ENCODE data around the gene OTUB2. TPM values are rescaled to one million over a fixed set of nuclear protein-coding genes. Genes with fewer than 3 reads are reported as not detected.
"Not testable (repeated sequence)": the region's sequence is repeated elsewhere in the genome, so short reads cannot be mapped to it uniquely, and the experiment has no call there.

The OTUB2 gene
- total RNA-seq, 5 donors from 2014 or later (not counting 1 experiment from before 2014, with no cell fraction given): 0.09 to 0.57 (median 0.28) TPM

GRCh38 chr14:94066089-94066676, 40.0 kb downstream of the OTUB2 start:
- Mint-ChIP-seq H3K27me3 (no peaks in the 10 kb centered on the region), H3K4me1 (peaks cover 88 to 94% (median 89%) of the 10 kb centered on the region in 3 donors), H3K36me3 (peaks cover 78% of the 10 kb centered on the region), H3K4me3 (peak overlapping the region in 1 of 3 donors; percentile 47), H3K27ac (peak overlapping the region; percentile 49 to 53), H3K9me3 (peaks cover 10 to 32% (median 17%) of the 10 kb centered on the region in 3 donors)
- Histone ChIP-seq H3K27me3 (replicated peaks in 1 of 2; ENCODE audit: control insufficient read depth in 2 of 2, extremely low read depth in 1 of 2, insufficient read depth in 2 of 2, low read length in 1 of 2) (no peaks in the 10 kb centered on the region), H3K4me3 (ENCODE audit: control insufficient read depth in 1 of 2, extremely low read depth in 1 of 2, low read length in 1 of 2) (no peak overlapping the region), H3K27ac (ENCODE audit: low read length) (no peak overlapping the region), H3K36me3 (ENCODE audit: control insufficient read depth in 2 of 2, extremely low read depth in 1 of 2, insufficient read depth in 1 of 2, low read length in 1 of 2) (peaks cover 2 to 35% of the 10 kb centered on the region in 2 donors), H3K4me1 (ENCODE audit: control insufficient read depth in 1 of 2, extremely low read depth in 1 of 2, insufficient read depth in 2 of 2, low read length in 2 of 2) (peaks cover 0 to 21% of the 10 kb centered on the region in 2 experiments), H3K9me3 (no peaks in the 10 kb centered on the region)
- DNase-seq (no peak), ATAC-seq (replicated peaks in 1 of 4) (peak in 1 of 4 experiments; percentile 22)
- WGBS (ENCODE audit: insufficient coverage): 89% methylated on average over 4 of the region's 8 CpGs
- POLR2A ChIA-PET: interaction anchor here in 1 of 2 donors (1.2 kb wide), 1 partner anchor 16 kb away, joined by 8 read pairs; no protein-coding TSS in a partner anchor
- CTCF ChIA-PET: interaction anchor here in 1 of 2 donors (0.6 kb wide), 1 partner anchor 103 kb away, joined by 5 read pairs; no protein-coding TSS in a partner anchor

GRCh38 chr14:94072076-94072475, 45.9 kb downstream of the OTUB2 start:
- POLR2A ChIA-PET; H3K4me3 ChIP-seq (ENCODE audit: control insufficient read depth in 1 of 2, extremely low read depth in 1 of 2, low read length in 1 of 2); DNase-seq; H3K27ac ChIP-seq (ENCODE audit: low read length); H3K27me3 ChIP-seq (replicated peaks in 1 of 2; ENCODE audit: control insufficient read depth in 2 of 2, extremely low read depth in 1 of 2, insufficient read depth in 2 of 2, low read length in 1 of 2); H3K36me3 ChIP-seq (ENCODE audit: control insufficient read depth in 2 of 2, extremely low read depth in 1 of 2, insufficient read depth in 1 of 2, low read length in 1 of 2); H3K27me3 Mint-ChIP-seq; ATAC-seq (replicated peaks in 1 of 4); CTCF ChIA-PET; H3K9me3 ChIP-seq; H3K27ac Mint-ChIP-seq: not testable (repeated sequence)
- 100% methylated on average over 1 of the region's 3 CpGs for WGBS (ENCODE audit: insufficient coverage)
- Mint-ChIP-seq H3K4me3 (peak overlapping the region in 2 of 3 donors; percentile 11 to 47), H3K36me3 (peaks cover 77% of the 10 kb centered on the region), H3K4me1 (peaks cover 72 to 78% (median 76%) of the 10 kb centered on the region in 3 donors), H3K9me3 (peaks cover 17 to 53% (median 28%) of the 10 kb centered on the region in 3 donors)
- H3K4me1 ChIP-seq (ENCODE audit: control insufficient read depth in 1 of 2, extremely low read depth in 1 of 2, insufficient read depth in 2 of 2, low read length in 2 of 2): peaks cover 4 to 12% of the 10 kb centered on the region in 2 experiments

GRCh38 chr14:94074534-94074933, 48.4 kb downstream of the OTUB2 start:
- no peak for DNase-seq
- peaks cover 76% of the 10 kb centered on the region for H3K36me3 Mint-ChIP-seq
- H3K27ac Mint-ChIP-seq: no peak overlapping the region
- peak overlapping the region; percentile 21 to 52 (median 31) for H3K4me3 Mint-ChIP-seq
- peaks cover 5 to 36% (median 18%) of the 10 kb centered on the region in 3 donors for H3K9me3 Mint-ChIP-seq
- H3K27ac ChIP-seq (ENCODE audit: low read length): no peak overlapping the region
- WGBS (ENCODE audit: insufficient coverage): 86% methylated on average over 1 of the region's 3 CpGs
- H3K4me1 Mint-ChIP-seq: peaks cover 72 to 77% (median 76%) of the 10 kb centered on the region in 3 donors
- H3K9me3 ChIP-seq: peaks cover 8% of the 10 kb centered on the region
- POLR2A ChIA-PET: interaction anchor here (0.6 to 0.7 kb wide), 3 partner anchors 10 to 35 kb away, joined by 3 to 7 read pairs (median 4); no protein-coding TSS in a partner anchor
- H3K27me3 ChIP-seq (replicated peaks in 1 of 2; ENCODE audit: control insufficient read depth in 2 of 2, extremely low read depth in 1 of 2, insufficient read depth in 2 of 2, low read length in 1 of 2): no peaks in the 10 kb centered on the region
- peaks cover 25 to 31% of the 10 kb centered on the region in 2 experiments for H3K4me1 ChIP-seq (ENCODE audit: control insufficient read depth in 1 of 2, extremely low read depth in 1 of 2, insufficient read depth in 2 of 2, low read length in 2 of 2)
- no peak for ATAC-seq (replicated peaks in 1 of 4)
- H3K4me3 ChIP-seq (ENCODE audit: control insufficient read depth in 1 of 2, extremely low read depth in 1 of 2, low read length in 1 of 2): no peak overlapping the region
- no peaks in the 10 kb centered on the region for H3K27me3 Mint-ChIP-seq
- CTCF ChIA-PET: no interaction called here
- peaks cover 5 to 24% of the 10 kb centered on the region in 2 donors for H3K36me3 ChIP-seq (ENCODE audit: control insufficient read depth in 2 of 2, extremely low read depth in 1 of 2, insufficient read depth in 1 of 2, low read length in 1 of 2)

GRCh38 chr14:94075008-94075407, 48.9 kb downstream of the OTUB2 start:
- CTCF ChIA-PET: no interaction called here
- ATAC-seq (replicated peaks in 1 of 4) (no peak), DNase-seq (no peak)
- Histone ChIP-seq H3K36me3 (ENCODE audit: control insufficient read depth in 2 of 2, extremely low read depth in 1 of 2, insufficient read depth in 1 of 2, low read length in 1 of 2) (peaks cover 5 to 25% of the 10 kb centered on the region in 2 donors), H3K4me3 (ENCODE audit: control insufficient read depth in 1 of 2, extremely low read depth in 1 of 2, low read length in 1 of 2) (no peak overlapping the region), H3K27ac (ENCODE audit: low read length) (no peak overlapping the region), H3K4me1 (ENCODE audit: control insufficient read depth in 1 of 2, extremely low read depth in 1 of 2, insufficient read depth in 2 of 2, low read length in 2 of 2) (peaks cover 30 to 32% of the 10 kb centered on the region in 2 experiments), H3K9me3 (peaks cover 8% of the 10 kb centered on the region), H3K27me3 (replicated peaks in 1 of 2; ENCODE audit: control insufficient read depth in 2 of 2, extremely low read depth in 1 of 2, insufficient read depth in 2 of 2, low read length in 1 of 2) (no peaks in the 10 kb centered on the region)
- H3K4me3 Mint-ChIP-seq: peak overlapping the region; percentile 64 to 99 (median 66)
- H3K9me3 Mint-ChIP-seq: peaks cover 5 to 31% (median 18%) of the 10 kb centered on the region in 3 donors
- H3K4me1 Mint-ChIP-seq: peaks cover 70 to 76% (median 75%) of the 10 kb centered on the region in 3 donors
- H3K36me3 Mint-ChIP-seq: peaks cover 74% of the 10 kb centered on the region
- WGBS (ENCODE audit: insufficient coverage): no CpG with 5 or more reads among the region's 2 CpGs
- POLR2A ChIA-PET: interaction anchor here in 1 of 2 donors (0.6 kb wide), 1 partner anchor 10 kb away, joined by 3 read pairs; no protein-coding TSS in a partner anchor
- no peaks in the 10 kb centered on the region for H3K27me3 Mint-ChIP-seq
- no peak overlapping the region for H3K27ac Mint-ChIP-seq

GRCh38 chr14:94077111-94077821, 51.1 kb downstream of the OTUB2 start:
- Histone ChIP-seq H3K4me3 (ENCODE audit: control insufficient read depth in 1 of 2, extremely low read depth in 1 of 2, low read length in 1 of 2) (peak overlapping the region in 1 of 2 donors; percentile 100), H3K4me1 (ENCODE audit: control insufficient read depth in 1 of 2, extremely low read depth in 1 of 2, insufficient read depth in 2 of 2, low read length in 2 of 2) (peaks cover 30 to 37% of the 10 kb centered on the region in 2 experiments), H3K36me3 (ENCODE audit: control insufficient read depth in 2 of 2, extremely low read depth in 1 of 2, insufficient read depth in 1 of 2, low read length in 1 of 2) (peaks cover 5 to 25% of the 10 kb centered on the region in 2 donors), H3K9me3 (peaks cover 8% of the 10 kb centered on the region), H3K27ac (ENCODE audit: low read length) (no peak overlapping the region), H3K27me3 (replicated peaks in 1 of 2; ENCODE audit: control insufficient read depth in 2 of 2, extremely low read depth in 1 of 2, insufficient read depth in 2 of 2, low read length in 1 of 2) (no peaks in the 10 kb centered on the region)
- Mint-ChIP-seq H3K36me3 (peaks cover 54% of the 10 kb centered on the region), H3K4me1 (peaks cover 65 to 69% (median 66%) of the 10 kb centered on the region in 3 donors), H3K9me3 (peaks cover 0 to 17% (median 14%) of the 10 kb centered on the region in 3 donors), H3K4me3 (peak overlapping the region; percentile 99 to 100 (median 100)), H3K27ac (peak overlapping the region in 1 of 2 donors; percentile 19), H3K27me3 (no peaks in the 10 kb centered on the region)
- ChIA-PET POLR2A (no interaction called here), CTCF (no interaction called here)
- 33% methylated on average over 1 of the region's 7 CpGs for WGBS (ENCODE audit: insufficient coverage)
- no peak for ATAC-seq (replicated peaks in 1 of 4)
- no peak for DNase-seq

GRCh38 chr14:94077823-94078222, 51.7 kb downstream of the OTUB2 start:
- peak overlapping the region; percentile 99 to 100 (median 100) for H3K4me3 Mint-ChIP-seq
- H3K27me3 Mint-ChIP-seq: no peaks in the 10 kb centered on the region
- ChIA-PET CTCF (no interaction called here), POLR2A (no interaction called here)
- ATAC-seq (replicated peaks in 1 of 4) (no peak), DNase-seq (no peak)
- peak overlapping the region; percentile 18 to 100 for H3K4me3 ChIP-seq (ENCODE audit: control insufficient read depth in 1 of 2, extremely low read depth in 1 of 2, low read length in 1 of 2)
- no peaks in the 10 kb centered on the region for H3K27me3 ChIP-seq (replicated peaks in 1 of 2; ENCODE audit: control insufficient read depth in 2 of 2, extremely low read depth in 1 of 2, insufficient read depth in 2 of 2, low read length in 1 of 2)
- peaks cover 30 to 33% of the 10 kb centered on the region in 2 experiments for H3K4me1 ChIP-seq (ENCODE audit: control insufficient read depth in 1 of 2, extremely low read depth in 1 of 2, insufficient read depth in 2 of 2, low read length in 2 of 2)
- H3K36me3 ChIP-seq (ENCODE audit: control insufficient read depth in 2 of 2, extremely low read depth in 1 of 2, insufficient read depth in 1 of 2, low read length in 1 of 2): peaks cover 3 to 25% of the 10 kb centered on the region in 2 donors
- H3K9me3 Mint-ChIP-seq: peaks cover 0 to 15% (median 13%) of the 10 kb centered on the region in 3 donors
- peaks cover 52% of the 10 kb centered on the region for H3K36me3 Mint-ChIP-seq
- no CpG with 5 or more reads among the region's 5 CpGs for WGBS (ENCODE audit: insufficient coverage)
- H3K27ac Mint-ChIP-seq: no peak overlapping the region
- H3K4me1 Mint-ChIP-seq: peaks cover 64 to 68% (median 66%) of the 10 kb centered on the region in 3 donors
- H3K27ac ChIP-seq (ENCODE audit: low read length): no peak overlapping the region
- peaks cover 8% of the 10 kb centered on the region for H3K9me3 ChIP-seq
